GM12865 (cell line): ENCODE data around the gene ZDHHC20.

Source experiments
- DNase-seq: peaks from one replicate; pipeline ENCODE4 v3.0.0; 2010; ENCODE audit warnings: low read depth
- H3K4me3 ChIP-seq: 2 replicates; pipeline ENCODE4 v1.5.1; 2011; ENCODE audit warnings: mild to moderate bottlenecking, low read depth, low read length, control low read depth
- TF ChIP-seq, protein P1 (sequence below): IDR thresholded peaks from 2 replicates; pipeline ENCODE4 v1.5.1; 2011; ENCODE audit warnings: low read length, control low read depth, low read depth, inconsistent platforms; ENCODE audit not compliant: insufficient read depth; ENCODE audit errors: missing control alignments

The ZDHHC20 gene

DNA sequence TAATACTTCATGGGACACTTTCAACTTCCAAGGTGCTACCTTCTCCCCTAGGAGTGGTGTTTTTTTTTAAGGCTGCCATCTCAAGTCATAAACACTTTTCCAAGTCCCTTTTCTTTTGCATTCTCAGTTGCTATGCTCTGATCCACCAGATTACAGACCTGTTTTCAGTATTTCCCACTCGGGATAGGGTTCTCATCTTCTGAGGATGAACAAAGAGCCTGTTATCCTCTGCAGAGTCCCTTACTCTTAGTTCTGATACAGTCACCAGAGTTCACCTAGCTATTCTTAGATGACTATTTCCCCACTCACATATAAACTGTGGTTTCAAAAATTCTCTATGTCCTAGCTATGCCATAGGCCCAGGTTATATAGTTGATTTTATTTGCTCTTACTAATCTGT is 15.9 kb downstream of the ZDHHC20 start:
- TF ChIP-seq, protein P1, sequence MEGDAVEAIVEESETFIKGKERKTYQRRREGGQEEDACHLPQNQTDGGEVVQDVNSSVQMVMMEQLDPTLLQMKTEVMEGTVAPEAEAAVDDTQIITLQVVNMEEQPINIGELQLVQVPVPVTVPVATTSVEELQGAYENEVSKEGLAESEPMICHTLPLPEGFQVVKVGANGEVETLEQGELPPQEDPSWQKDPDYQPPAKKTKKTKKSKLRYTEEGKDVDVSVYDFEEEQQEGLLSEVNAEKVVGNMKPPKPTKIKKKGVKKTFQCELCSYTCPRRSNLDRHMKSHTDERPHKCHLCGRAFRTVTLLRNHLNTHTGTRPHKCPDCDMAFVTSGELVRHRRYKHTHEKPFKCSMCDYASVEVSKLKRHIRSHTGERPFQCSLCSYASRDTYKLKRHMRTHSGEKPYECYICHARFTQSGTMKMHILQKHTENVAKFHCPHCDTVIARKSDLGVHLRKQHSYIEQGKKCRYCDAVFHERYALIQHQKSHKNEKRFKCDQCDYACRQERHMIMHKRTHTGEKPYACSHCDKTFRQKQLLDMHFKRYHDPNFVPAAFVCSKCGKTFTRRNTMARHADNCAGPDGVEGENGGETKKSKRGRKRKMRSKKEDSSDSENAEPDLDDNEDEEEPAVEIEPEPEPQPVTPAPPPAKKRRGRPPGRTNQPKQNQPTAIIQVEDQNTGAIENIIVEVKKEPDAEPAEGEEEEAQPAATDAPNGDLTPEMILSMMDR: no peak

GRCh38 chr13:21436582-21436981 is 22.5 kb downstream of the ZDHHC20 start:
- TF ChIP-seq, protein P1: no peak
- H3K4me3 ChIP-seq: peak overlapping the region; percentile 24; the same call in 1 of the 2 replicates
- peak; percentile 48 for DNase-seq

More for the DNA sequence above, 15.9 kb downstream of the ZDHHC20 start:
- DNase-seq: no peak
- H3K4me3 ChIP-seq: no peak overlapping the region

GRCh38 chr13:21435687-21436151 is 23.4 kb downstream of the ZDHHC20 start:
- TF ChIP-seq, protein P1: no peak
- H3K4me3 ChIP-seq: peak overlapping the region; percentile 49
- DNase-seq: peak; percentile 92

DNA sequence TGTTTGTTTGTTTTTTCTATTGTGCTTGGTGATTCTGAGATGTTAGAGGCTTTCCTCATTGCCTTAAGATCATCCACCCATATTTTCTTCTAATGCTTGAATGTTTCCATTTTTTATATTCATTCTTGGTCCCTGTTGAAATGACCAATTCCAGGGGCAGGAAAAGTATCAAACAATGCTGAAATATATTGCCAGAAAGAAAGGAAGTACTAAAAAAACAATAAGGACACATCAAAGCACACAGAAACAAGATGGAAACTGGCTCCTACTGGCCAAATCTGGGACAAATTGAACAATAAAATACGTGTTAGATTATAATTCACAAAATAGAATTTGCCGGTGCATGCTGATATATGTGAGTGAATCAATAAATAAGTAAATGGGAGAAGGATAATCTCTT is 23.9 kb downstream of the ZDHHC20 start:
- H3K4me3 ChIP-seq: peak overlapping the region; percentile 49; the same call in 1 of the 2 replicates
- no peak for DNase-seq
- TF ChIP-seq, protein P1: no peak

DNA sequence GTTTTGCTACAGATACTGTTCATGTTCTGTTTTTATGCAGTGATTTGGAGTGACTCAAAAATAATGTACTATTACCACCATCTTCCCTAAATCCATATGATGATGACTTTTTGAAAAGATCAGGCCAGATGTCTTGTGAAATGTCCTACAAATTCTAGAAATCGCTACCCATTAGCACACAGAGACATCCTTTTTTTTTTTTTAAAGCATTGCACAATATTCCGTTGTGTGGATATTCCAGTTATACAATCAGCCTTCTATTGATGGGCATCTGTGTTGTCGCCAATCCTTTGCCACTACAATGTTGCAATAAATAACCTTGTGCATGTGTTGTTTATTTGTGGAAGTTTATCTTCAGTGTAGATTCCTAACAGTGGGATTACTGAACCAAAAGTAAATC is 24.5 kb downstream of the ZDHHC20 start:
- no peak overlapping the region for H3K4me3 ChIP-seq
- no peak for DNase-seq
- TF ChIP-seq, protein P1: no peak

DNA sequence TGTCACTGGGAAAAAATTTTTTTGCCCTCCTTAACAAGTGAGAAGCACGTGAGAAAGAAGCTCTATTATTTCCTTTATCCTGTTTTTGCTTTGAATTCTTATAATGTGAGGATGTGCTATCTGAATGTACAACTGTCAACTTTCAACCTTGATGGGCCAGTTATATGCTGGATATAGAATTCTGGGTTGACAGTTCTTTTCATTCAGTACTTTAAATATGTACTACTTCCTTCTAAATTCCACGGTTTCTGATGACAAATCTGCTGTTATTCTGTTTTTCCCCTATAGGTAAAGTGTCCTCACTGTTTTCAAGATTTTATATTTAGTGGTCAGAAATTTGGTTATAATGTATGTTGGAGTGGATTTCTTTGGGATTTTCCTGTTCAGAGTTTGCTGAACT is 29.9 kb downstream of the ZDHHC20 start:
- H3K4me3 ChIP-seq: no peak overlapping the region
- TF ChIP-seq, protein P1: no peak
- DNase-seq: no peak

DNA sequence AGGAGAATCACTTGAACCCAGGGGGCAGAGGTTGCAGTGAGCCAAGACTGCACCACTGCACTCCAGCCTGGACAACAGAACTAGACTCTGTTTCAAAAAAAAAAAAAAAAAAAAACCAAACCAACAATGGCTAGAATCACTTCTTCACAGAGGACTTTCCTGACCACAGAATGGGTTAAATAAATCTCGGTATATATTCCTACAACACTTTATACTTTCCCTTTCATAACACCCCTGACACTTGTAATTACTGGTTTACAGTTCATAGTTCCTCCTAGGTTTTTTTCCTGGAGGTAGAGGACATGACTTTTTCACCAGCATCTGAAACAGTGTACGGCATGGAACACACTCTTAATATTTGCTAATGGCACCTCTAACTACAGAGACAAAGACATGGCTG is 31.4 kb downstream of the ZDHHC20 start:
- TF ChIP-seq, protein P1: no peak
- H3K4me3 ChIP-seq: no peak overlapping the region
- peak; percentile 53 for DNase-seq
